ENCODE measurements around the gene SLC27A2. TPM values are rescaled to one million over a fixed set of nuclear protein-coding genes. Genes with fewer than 3 reads are reported as not detected.

The SLC27A2 gene
- total and polyA plus RNA-seq, 2 experiments from 2014 or later, result 2.8 to 9.4 TPM

- TF ChIP-seq STAT1 (IDR thresholded peaks at IDR 0.05; ENCODE audit: unreplicated experiment), result no peak
- TF ChIP-seq ZNF462 (CRISPR knock-in tag; IDR thresholded peaks at IDR 0.05), result no peak
- no peak for TF ChIP-seq EZH2 (IDR thresholded peaks at IDR 0.05; ENCODE audit: low read depth, unreplicated experiment)
- no peak for TF ChIP-seq JUNB (IDR thresholded peaks at IDR 0.05; ENCODE audit: unreplicated experiment)
- TF ChIP-seq ZNF331 (CRISPR knock-in tag; IDR thresholded peaks at IDR 0.05; ENCODE audit: low read depth), result no peak
- no peak for TF ChIP-seq CREB1 (CRISPR knock-in tag; IDR thresholded peaks at IDR 0.05; ENCODE audit: low read depth)
- TF ChIP-seq NANOG (IDR thresholded peaks at IDR 0.05; ENCODE audit: borderline replicate concordance), result no peak
- Histone ChIP-seq H3F3A (replicated peaks; ENCODE audit: low read depth) (no peaks in the 10 kb centered on the region), H3K36me3 (ENCODE audit: insufficient read depth) (no peaks in the 10 kb centered on the region), H3K79me2 (replicated peaks; ENCODE audit: insufficient read depth) (no peaks in the 10 kb centered on the region), H3K27me3 (ENCODE audit: insufficient read depth) (no peaks in the 10 kb centered on the region), H3K27ac (ENCODE audit: low read depth) (no peak overlapping the region), H3K4me3 (no peak overlapping the region), H4K20me1 (replicated peaks; ENCODE audit: insufficient read depth) (no peaks in the 10 kb centered on the region), H3K4me2 (no peak overlapping the region), H3K4me1 (ENCODE audit: insufficient read depth) (no peaks in the 10 kb centered on the region), H3K9me2 (ENCODE audit: insufficient read depth) (no peaks in the 10 kb centered on the region), H2AFZ (no peak overlapping the region)
- Mint-ChIP-seq H3K9me3 (peaks cover 2% of the 10 kb centered on the region; the same call in 2 of the 3 replicates), H3K36me3 (ENCODE audit: low read depth) (peaks cover 1% of the 10 kb centered on the region; the same call in 1 of the 3 replicates), H3K4me3 (no peak overlapping the region), H3K27ac (no peak overlapping the region), H3K4me1 (no peaks in the 10 kb centered on the region), H3K27me3 (ENCODE audit: insufficient read depth, low read depth, poor library complexity) (peaks cover 3% of the 10 kb centered on the region)
- no peak for ATAC-seq
- DNase-seq (ENCODE audit: low spot score), result no peak
Observed at GRCh38 chr15:50218691-50219090, 36.7 kb downstream of the SLC27A2 start.

DNA sequence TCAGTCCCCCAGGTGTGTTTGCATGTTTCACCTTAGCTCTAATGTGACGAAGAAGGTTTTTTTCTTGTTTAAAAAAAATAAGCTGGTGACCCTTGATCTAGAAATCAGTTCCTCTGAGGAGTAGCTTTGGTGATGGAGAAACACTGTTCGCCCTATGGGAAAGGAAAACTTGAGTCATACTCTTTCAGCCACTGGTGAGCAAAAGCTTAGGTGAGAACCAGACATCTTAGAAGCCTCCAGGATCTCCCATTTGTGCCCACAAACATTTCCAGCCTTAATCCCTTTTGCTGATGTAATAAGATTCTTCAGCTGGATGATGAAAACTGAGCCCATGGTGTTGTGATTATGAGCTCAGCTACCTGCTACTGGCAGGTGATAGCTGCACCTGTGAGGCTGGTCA is 37.8 kb downstream of the SLC27A2 start:
- Mint-ChIP-seq H3K36me3 (ENCODE audit: low read depth) (peaks cover 4% of the 10 kb centered on the region; the same call in 1 of the 3 replicates), H3K4me1 (no peaks in the 10 kb centered on the region), H3K9me3 (peaks cover 2% of the 10 kb centered on the region; the same call in 2 of the 3 replicates), H3K4me3 (no peak overlapping the region), H3K27me3 (ENCODE audit: insufficient read depth, low read depth, poor library complexity) (no peaks in the 10 kb centered on the region), H3K27ac (no peak overlapping the region; the same call in 1 of the 2 replicates)
- Histone ChIP-seq H3K4me3 (no peak overlapping the region), H3K36me3 (ENCODE audit: insufficient read depth) (no peaks in the 10 kb centered on the region), H2AFZ (no peak overlapping the region), H3F3A (replicated peaks; ENCODE audit: low read depth) (no peaks in the 10 kb centered on the region), H4K20me1 (replicated peaks; ENCODE audit: insufficient read depth) (no peaks in the 10 kb centered on the region), H3K27ac (ENCODE audit: low read depth) (no peak overlapping the region), H3K4me2 (no peak overlapping the region), H3K4me1 (ENCODE audit: insufficient read depth) (no peaks in the 10 kb centered on the region), H3K79me2 (replicated peaks; ENCODE audit: insufficient read depth) (no peaks in the 10 kb centered on the region), H3K9me2 (ENCODE audit: insufficient read depth) (no peaks in the 10 kb centered on the region), H3K27me3 (ENCODE audit: insufficient read depth) (no peaks in the 10 kb centered on the region)
- ATAC-seq, result no peak
- DNase-seq (ENCODE audit: low spot score), result no peak
- TF ChIP-seq ZNF114 (CRISPR knock-in tag; IDR thresholded peaks at IDR 0.05) (no peak), CREB1 (CRISPR knock-in tag; IDR thresholded peaks at IDR 0.05; ENCODE audit: low read depth) (no peak), EZH2 (IDR thresholded peaks at IDR 0.05; ENCODE audit: low read depth, unreplicated experiment) (no peak), REST (IDR thresholded peaks at IDR 0.05; ENCODE audit: unreplicated experiment) (no peak), POLR2AphosphoS5 (IDR thresholded peaks at IDR 0.05; ENCODE audit: low read depth) (no peak), NANOG (IDR thresholded peaks at IDR 0.05; ENCODE audit: borderline replicate concordance) (no peak), CTCF (conservative IDR thresholded peaks at IDR 0.05; ENCODE audit: low read depth in 2 of 2) (no peak)

Data from GM23338 (cell line).